HG02884 (cell line): ENCODE measurements around the gene ATXN10.
"Not testable (repeated sequence)": the region's sequence is repeated elsewhere in the genome, so short reads cannot be mapped to it uniquely, and the experiment has no call there.

Experiments used
- ATAC-seq: cut with Tn5 transposase; IDR thresholded peaks from one replicate; pipeline ENCODE4 v1.9.1; 2021; ENCODE audit warnings: mild to moderate bottlenecking, moderate library complexity; ENCODE audit not compliant: unreplicated experiment

Gene ATXN10

GRCh38 chr22:45640941-45641621 lies 30.6 kb upstream of the ATXN10 start:
- no peak for ATAC-seq

- no peak for ATAC-seq
These were observed 28.6 kb upstream of the ATXN10 start for GRCh38 chr22:45642986-45643385.

GRCh38 chr22:45644714-45645113 lies 26.9 kb upstream of the ATXN10 start:
- no peak for ATAC-seq

GRCh38 chr22:45645150-45645525 lies 26.5 kb upstream of the ATXN10 start:
- no peak for ATAC-seq

GRCh38 chr22:45645526-45646414 lies 25.9 kb upstream of the ATXN10 start:
- ATAC-seq: no peak

GRCh38 chr22:45647532-45648225 lies 24.0 kb upstream of the ATXN10 start:
- no peak for ATAC-seq

- no peak for ATAC-seq
These were observed 23.1 kb upstream of the ATXN10 start for GRCh38 chr22:45648301-45649117.

- ATAC-seq: no peak
These were observed 21.8 kb upstream of the ATXN10 start for GRCh38 chr22:45649809-45650208.

GRCh38 chr22:45650721-45651120 lies 20.9 kb upstream of the ATXN10 start:
- no peak for ATAC-seq

- no peak for ATAC-seq
These were observed 19.6 kb upstream of the ATXN10 start for GRCh38 chr22:45651931-45652528.

- ATAC-seq: no peak
These were observed 15.1 kb upstream of the ATXN10 start for GRCh38 chr22:45656577-45656976.

- ATAC-seq: no peak
These were observed 13.9 kb upstream of the ATXN10 start for GRCh38 chr22:45657701-45658100.

GRCh38 chr22:45664136-45664646 lies 7.4 kb upstream of the ATXN10 start:
- no peak for ATAC-seq

- no peak for ATAC-seq
These were observed 4.1 kb upstream of the ATXN10 start for GRCh38 chr22:45667486-45667885.

GRCh38 chr22:45670363-45670762 lies 1.3 kb upstream of the ATXN10 start:
- ATAC-seq: not testable (repeated sequence)

GRCh38 chr22:45670981-45671782 lies 452 bp upstream of the ATXN10 start:
- no peak for ATAC-seq

- no peak for ATAC-seq
These were observed 1.2 kb downstream of the ATXN10 start for GRCh38 chr22:45672564-45673481.

GRCh38 chr22:45673482-45674175 lies 2.0 kb downstream of the ATXN10 start:
- no peak for ATAC-seq
